IMR-90 (cell line): ENCODE data around the gene MFAP4. TPM values are rescaled to one million over a fixed set of nuclear protein-coding genes. Genes with fewer than 3 reads are reported as not detected.

ENCODE experiments used
- ATAC-seq: fragments of 200-7000 bp; cut with Tn5 transposase; 2 replicates; pipeline ENCODE4 v1.9.1; 2020; ENCODE audit warnings: low read depth, mild to moderate bottlenecking, moderate library complexity
- BruUV-seq: library from RNA; stranded (reverse); fragments of 400-500 nt; replicated peaks from 2 replicates; lab custom pipeline; 2021; lab: Mats Ljungman, UMichigan
- CTCF ChIA-PET: fragments of 300-600 bp; formaldehyde crosslinking; extraction: SDS; loops from one replicate; lab custom pipeline; 2021; ENCODE audit warnings: antibody characterized with exemption; lab: Yijun Ruan, JAX
- POLR2A ChIA-PET: fragments of 300-600 bp; sonication (Branson Sonifier 250); formaldehyde crosslinking; loops from one replicate; lab custom pipeline; 2022; ENCODE audit warnings: antibody characterized with exemption; ENCODE audit not compliant: unreplicated experiment; lab: Charles Lee
- DNase-seq: peaks from one replicate; pipeline ENCODE4 v3.0.0; 2013
- H2AFZ ChIP-seq: replicated peaks from 2 replicates; pipeline ENCODE3; 2013; ENCODE audit warnings: low read length, mild to moderate bottlenecking; ENCODE audit not compliant: poor library complexity
- H2AK5ac ChIP-seq: 2 replicates; pipeline ENCODE4 v1.6.1; 2013; ENCODE audit warnings: low read depth, low read length, inconsistent platforms
- H2AK9ac ChIP-seq: replicated peaks from 2 replicates; pipeline ENCODE3; 2013; ENCODE audit warnings: mild to moderate bottlenecking, low read depth, low read length, moderate library complexity; ENCODE audit not compliant: poor library complexity
- H2BK120ac ChIP-seq: 2 replicates; pipeline ENCODE4 v1.6.1; 2013; ENCODE audit warnings: low read depth, low read length, inconsistent platforms
- H2BK15ac ChIP-seq: 3 replicates; pipeline ENCODE4 v1.6.1; 2013; ENCODE audit warnings: low read depth, low read length, inconsistent platforms
- H2BK20ac ChIP-seq: 2 replicates; pipeline ENCODE4 v1.6.1; 2013; ENCODE audit warnings: low read depth, mild to moderate bottlenecking, inconsistent platforms, low read length, moderate library complexity
- H2BK5ac ChIP-seq: 2 replicates; pipeline ENCODE4 v1.6.1; 2013; ENCODE audit warnings: mild to moderate bottlenecking, low read depth, low read length, inconsistent platforms; ENCODE audit not compliant: poor library complexity, severe bottlenecking
- H3K14ac ChIP-seq: replicated peaks from 2 replicates; pipeline ENCODE4 v1.6.1; 2013; ENCODE audit warnings: low read depth, low read length, inconsistent platforms
- H3K18ac ChIP-seq: 2 replicates; pipeline ENCODE4 v1.6.1; 2013; ENCODE audit warnings: low read depth, low read length, control low read depth
- H3K23ac ChIP-seq: 2 replicates; pipeline ENCODE4 v1.6.1; 2013; ENCODE audit warnings: low read depth, low read length, inconsistent platforms
- H3K27ac ChIP-seq: 2 replicates; pipeline ENCODE4 v1.5.1; 2013; ENCODE audit warnings: mild to moderate bottlenecking, control low read depth, low read length; ENCODE audit not compliant: insufficient read depth
- H3K27me3 ChIP-seq: 2 replicates; pipeline ENCODE4 v1.6.1; 2013; ENCODE audit warnings: low read length; ENCODE audit not compliant: control insufficient read depth, insufficient read depth
- H3K36me3 ChIP-seq: 2 replicates; pipeline ENCODE4 v1.6.1; 2013; ENCODE audit warnings: low read length, mixed read lengths; ENCODE audit not compliant: control insufficient read depth, insufficient read depth
- H3K4ac ChIP-seq: 2 replicates; pipeline ENCODE4 v1.6.1; 2013; ENCODE audit warnings: low read depth, low read length, inconsistent platforms
- H3K4me1 ChIP-seq: 2 replicates; pipeline ENCODE4 v1.6.1; 2013; ENCODE audit warnings: low read length, mixed read lengths; ENCODE audit not compliant: control insufficient read depth, insufficient read depth
- H3K4me2 ChIP-seq: 2 replicates; pipeline ENCODE4 v1.6.1; 2013; ENCODE audit warnings: low read depth, mild to moderate bottlenecking, control low read depth, low read length, moderate library complexity
- H3K4me3 ChIP-seq: 2 replicates; pipeline ENCODE4 v1.5.1; 2013; ENCODE audit warnings: low read depth, mild to moderate bottlenecking, control low read depth, low read length, moderate library complexity; ENCODE audit not compliant: insufficient read depth
- H3K56ac ChIP-seq: 2 replicates; pipeline ENCODE4 v1.6.1; 2013; ENCODE audit warnings: low read length, inconsistent platforms; ENCODE audit not compliant: insufficient read depth; ENCODE audit errors: extremely low read depth
- H3K79me1 ChIP-seq, 2 experiments: 2 replicates each; pipeline ENCODE4 v1.6.1; 2013; ENCODE audit warnings: low read length in 2 of 2, inconsistent platforms in 1 of 2, low read depth in 1 of 2
- H3K9ac ChIP-seq: 2 replicates; pipeline ENCODE4 v1.6.1; 2013; ENCODE audit warnings: low read depth, low read length, control low read depth
- H3K9me1 ChIP-seq: 2 replicates; pipeline ENCODE4 v1.6.1; 2013; ENCODE audit warnings: low read length, inconsistent platforms; ENCODE audit not compliant: insufficient read depth
- H3K9me3 ChIP-seq: 2 replicates; pipeline ENCODE4 v1.6.1; 2013; ENCODE audit warnings: low read length; ENCODE audit not compliant: control insufficient read depth, insufficient read depth
- H4K20me1 ChIP-seq: 2 replicates; pipeline ENCODE4 v1.6.1; 2013; ENCODE audit warnings: low read length, inconsistent platforms; ENCODE audit not compliant: insufficient read depth
- H4K5ac ChIP-seq: 2 replicates; pipeline ENCODE4 v1.6.1; 2013; ENCODE audit warnings: mild to moderate bottlenecking, low read depth, low read length, control low read depth
- H4K8ac ChIP-seq, 2 experiments: 2 replicates each; pipeline ENCODE4 v1.6.1; 2013; ENCODE audit warnings: low read depth in 2 of 2, low read length in 2 of 2, control low read depth in 1 of 2, inconsistent platforms in 1 of 2
- H4K91ac ChIP-seq: 2 replicates; pipeline ENCODE4 v1.6.1; 2013; ENCODE audit warnings: low read depth, low read length, inconsistent platforms; ENCODE audit not compliant: insufficient read depth
- CTCF ChIP-seq: conservative IDR thresholded peaks from 2 replicates; pipeline ENCODE4 v1.5.1; 2012; ENCODE audit warnings: mild to moderate bottlenecking, low read depth, low read length, improper control_type of control experiment
- RCOR1 ChIP-seq: IDR thresholded peaks from 2 replicates; pipeline ENCODE4 v1.6.1; 2012; ENCODE audit warnings: mild to moderate bottlenecking, low read length, improper control_type of control experiment; ENCODE audit not compliant: insufficient replicate concordance
- WGBS, 2 experiments: methylation state at CpG; one replicate each; pipeline versions ENCODE4 v1.1.5 to v1.1.7; 2013; ENCODE audit warnings: missing lambda C conversion rate in 2 of 2; ENCODE audit not compliant: insufficient read length in 1 of 2; ENCODE audit errors: extremely low coverage in 2 of 2; 5-methylcytosine and 5-hydroxymethylcytosine counted together
- dilution Hi-C: fragments of 300-500 bp; cut with HindIII; formaldehyde crosslinking; loops from one replicate; pipeline ENCODE4 v1.14.3; 2018; ENCODE audit warnings: low sequenced_read_pairs; ENCODE audit not compliant: unreplicated experiment
- in situ Hi-C: fragments of 300-500 bp; cut with MboI; formaldehyde crosslinking; loops from 3 replicates; pipeline ENCODE4 v1.14.3; 2019; ENCODE audit warnings: low sequenced_read_pairs, inconsistent platforms, mixed read lengths
- intact Hi-C: fragments of 100-400 bp; cut with micrococcal nuclease; formaldehyde crosslinking; loops from 2 replicates; pipeline ENCODE4 v1.10.0; 2022
- polyA plus RNA-seq, 3 experiments: library from polyadenylated mRNA; depleted of rRNA; stranded (reverse); fragments of >200 nt; gene quantifications; 2 replicates each; pipeline ENCODE4 v1.2.3, GENCODE V29; 2012; ENCODE audit warnings: low replicate concordance in 1 of 3
- total RNA-seq: library from RNA; depleted of rRNA; stranded (reverse); fragments of >200 nt; gene quantifications from 2 replicates; pipeline ENCODE4 v1.2.3, GENCODE V29; 2012

Gene MFAP4
- total and polyA plus RNA-seq, 2 of the 4 experiments (the other 2 are of a cell fraction) = 7.0 to 71.6 TPM

GRCh38 chr17:19418251-19418992, 31.4 kb upstream of the MFAP4 start:
- H4K8ac ChIP-seq = no peak overlapping the region
- no peak overlapping the region for H2BK120ac ChIP-seq
- DNase-seq = peak; percentile 62
- no peak overlapping the region for H3K23ac ChIP-seq
- in situ Hi-C loops = no loop called here
- H3K36me3 ChIP-seq = no peaks in the 10 kb centered on the region
- H3K79me1 ChIP-seq = no peaks in the 10 kb centered on the region
- H4K5ac ChIP-seq = no peak overlapping the region
- H2BK15ac ChIP-seq = no peak overlapping the region
- H3K56ac ChIP-seq = no peak overlapping the region
- BruUV-seq = no TSS peak
- intact Hi-C loops = no loop called here
- ChIA-PET POLR2A (no interaction called here), CTCF (interaction anchor here (1.0 to 1.2 kb wide), 2 partner anchors 10 to 12 kb away, joined by 3 read pairs; no protein-coding TSS in a partner anchor)
- H2AFZ ChIP-seq = no peak overlapping the region
- 82% methylated on average over 2 of the region's 7 CpGs; no CpG with 5 or more reads in 1 of the 2 experiments for WGBS, 2 experiments
- peaks cover 3% of the 10 kb centered on the region for H3K27me3 ChIP-seq
- H3K14ac ChIP-seq = 0 out of 2 replicates have a peak overlapping the region, but pooled peaks have one; percentile 21
- dilution Hi-C loops = no loop called here
- H3K27ac ChIP-seq = no peak overlapping the region
- no peaks in the 10 kb centered on the region for H4K20me1 ChIP-seq
- no peak overlapping the region for H3K9ac ChIP-seq
- no peak overlapping the region for H2BK20ac ChIP-seq
- peaks cover 5% of the 10 kb centered on the region for H3K4me1 ChIP-seq
- H2AK9ac ChIP-seq = no peak overlapping the region
- TF ChIP-seq CTCF (0 out of 2 replicates have a peak, but pooled peaks have one; percentile 9), RCOR1 (no peak)
- H3K4ac ChIP-seq = no peak overlapping the region
- H3K18ac ChIP-seq = no peak overlapping the region
- no peaks in the 10 kb centered on the region for H3K9me1 ChIP-seq
- peak; percentile 49 for ATAC-seq
- H2BK5ac ChIP-seq = no peak overlapping the region
- no peak overlapping the region for H2AK5ac ChIP-seq
- no peak overlapping the region for H3K4me2 ChIP-seq
- no peak overlapping the region for H3K4me3 ChIP-seq
- H4K91ac ChIP-seq = no peak overlapping the region
- H3K9me3 ChIP-seq = no peaks in the 10 kb centered on the region; the same call in 1 of the 2 replicates
